HUES6 (cell line): Measurements from ENCODE around the gene PCDHB7.
"Not testable (repeated sequence)": the region's sequence is repeated elsewhere in the genome, so short reads cannot be mapped to it uniquely, and the experiment has no call there.

ENCODE experiments used
- H3K27ac ChIP-seq: 2 replicates; pipeline ENCODE4 v1.7.0; 2013; ENCODE audit warnings: low read depth, mild to moderate bottlenecking, low read length, inconsistent platforms
- H3K27me3 ChIP-seq: 2 replicates; pipeline ENCODE4 v1.6.1; 2013; ENCODE audit warnings: low read length; ENCODE audit not compliant: control insufficient read depth, insufficient read depth
- H3K36me3 ChIP-seq: 2 replicates; pipeline ENCODE4 v1.6.1; 2013; ENCODE audit warnings: low read length; ENCODE audit not compliant: control insufficient read depth, insufficient read depth
- H3K4me1 ChIP-seq: 2 replicates; pipeline ENCODE4 v1.6.1; 2013; ENCODE audit warnings: low read length; ENCODE audit not compliant: control insufficient read depth, insufficient read depth
- H3K4me3 ChIP-seq: 2 replicates; pipeline ENCODE4 v1.5.1; 2013; ENCODE audit warnings: low read depth, low read length
- H3K9ac ChIP-seq: one replicate; pipeline ENCODE4 v1.6.1; 2013; ENCODE audit warnings: mild to moderate bottlenecking, low read length
- H3K9me3 ChIP-seq: 2 replicates; pipeline ENCODE4 v1.6.1; 2013; ENCODE audit warnings: low read depth, low read length; ENCODE audit not compliant: control insufficient read depth, insufficient read depth

PCDHB7 gene

DNA sequence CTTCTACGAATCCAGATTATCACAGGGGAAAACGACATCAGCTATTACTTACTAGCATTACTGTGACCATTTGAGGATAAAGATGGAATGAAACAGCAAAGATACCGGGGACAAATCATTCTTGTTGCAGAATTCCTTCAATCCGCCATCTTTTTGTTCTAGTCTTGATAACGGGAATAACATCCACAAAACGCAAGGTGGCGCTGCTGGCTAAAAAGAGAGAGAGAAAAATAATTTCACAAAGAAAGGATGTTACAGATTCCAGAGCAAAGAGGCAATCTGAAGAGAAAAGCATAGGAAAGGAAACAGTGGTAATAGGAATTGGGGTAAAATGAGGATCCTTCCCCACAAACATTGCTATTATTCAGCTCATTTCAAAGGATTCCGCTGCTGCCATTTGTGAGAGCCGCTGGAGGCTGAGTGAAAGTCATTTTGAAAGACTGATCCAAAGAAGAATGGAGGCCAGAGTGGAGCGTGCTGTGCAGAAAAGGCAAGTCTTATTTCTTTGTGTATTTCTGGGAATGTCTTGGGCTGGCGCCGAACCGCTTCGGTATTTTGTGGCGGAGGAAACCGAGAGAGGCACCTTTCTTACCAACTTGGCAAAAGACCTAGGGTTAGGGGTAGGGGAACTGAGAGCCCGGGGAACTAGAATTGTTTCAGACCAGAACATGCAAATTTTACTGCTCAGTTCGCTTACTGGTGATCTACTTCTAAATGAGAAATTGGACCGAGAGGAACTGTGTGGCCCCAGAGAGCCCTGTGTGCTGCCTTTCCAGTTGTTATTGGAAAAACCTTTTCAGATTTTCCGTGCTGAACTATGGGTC, at the start of gene PCDHB7:
TSS of gene PCDHB7 (plus strand) at position 264 of the 824 bp plus-strand sequence. CDS start at position 456, 192 bp downstream.
- peaks cover 10% of the 10 kb centered on the region; the same call in 1 of the 2 replicates for H3K9me3 ChIP-seq
- no peak within 1 kb of the TSS for H3K4me3 ChIP-seq
- H3K9ac ChIP-seq, result no peak within 1 kb of the TSS

DNA sequence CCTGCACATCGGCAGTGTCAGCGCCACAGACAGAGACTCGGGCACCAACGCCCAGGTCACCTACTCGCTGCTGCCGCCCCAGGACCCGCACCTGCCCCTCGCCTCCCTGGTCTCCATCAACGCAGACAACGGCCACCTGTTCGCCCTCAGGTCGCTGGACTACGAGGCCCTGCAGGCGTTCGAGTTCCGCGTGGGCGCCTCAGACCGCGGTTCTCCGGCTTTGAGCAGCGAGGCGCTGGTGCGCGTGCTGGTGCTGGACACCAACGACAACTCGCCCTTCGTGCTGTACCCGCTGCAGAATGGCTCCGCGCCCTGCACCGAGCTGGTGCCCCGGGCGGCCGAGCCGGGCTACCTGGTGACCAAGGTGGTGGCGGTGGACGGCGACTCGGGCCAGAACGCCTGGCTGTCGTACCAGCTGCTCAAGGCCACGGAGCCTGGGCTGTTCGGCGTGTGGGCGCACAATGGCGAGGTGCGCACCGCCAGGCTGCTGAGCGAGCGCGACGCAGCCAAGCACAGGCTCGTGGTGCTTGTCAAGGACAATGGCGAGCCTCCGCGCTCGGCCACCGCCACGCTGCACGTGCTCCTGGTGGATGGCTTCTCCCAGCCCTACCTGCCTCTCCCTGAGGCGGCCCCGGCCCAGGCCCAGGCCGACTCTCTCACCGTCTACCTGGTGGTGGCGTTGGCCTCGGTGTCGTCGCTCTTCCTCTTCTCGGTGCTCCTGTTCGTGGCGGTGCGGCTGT, 48.9 kb upstream of the PCDHB7 start:
- H3K27ac ChIP-seq, H3K4me1 ChIP-seq, H3K4me3 ChIP-seq: not testable (repeated sequence)

More for the DNA sequence above, at the start of gene PCDHB7:
- Histone ChIP-seq H3K27me3 (no peaks in the 10 kb centered on the region), H3K4me1 (no peaks in the 10 kb centered on the region), H3K27ac (no peak within 1 kb of the TSS), H3K36me3 (no peaks in the 10 kb centered on the region)

GRCh38 chr5:141127305-141127704, 45.1 kb upstream of the PCDHB7 start:
- H3K9me3 ChIP-seq, result 0 out of 2 replicates have a peak, but pooled peaks cover 3% of the 10 kb centered on the region
- H3K9ac ChIP-seq, result no peak overlapping the region
- no peaks in the 10 kb centered on the region for H3K36me3 ChIP-seq
- peaks cover 4% of the 10 kb centered on the region; the same call in 1 of the 2 replicates for H3K4me1 ChIP-seq
- H3K27ac ChIP-seq, result no peak overlapping the region
- no peak overlapping the region for H3K4me3 ChIP-seq
- no peaks in the 10 kb centered on the region for H3K27me3 ChIP-seq

More for the DNA sequence above, 48.9 kb upstream of the PCDHB7 start:
- not testable (repeated sequence) for H3K27me3 ChIP-seq, H3K9ac ChIP-seq, H3K9me3 ChIP-seq, H3K36me3 ChIP-seq

DNA sequence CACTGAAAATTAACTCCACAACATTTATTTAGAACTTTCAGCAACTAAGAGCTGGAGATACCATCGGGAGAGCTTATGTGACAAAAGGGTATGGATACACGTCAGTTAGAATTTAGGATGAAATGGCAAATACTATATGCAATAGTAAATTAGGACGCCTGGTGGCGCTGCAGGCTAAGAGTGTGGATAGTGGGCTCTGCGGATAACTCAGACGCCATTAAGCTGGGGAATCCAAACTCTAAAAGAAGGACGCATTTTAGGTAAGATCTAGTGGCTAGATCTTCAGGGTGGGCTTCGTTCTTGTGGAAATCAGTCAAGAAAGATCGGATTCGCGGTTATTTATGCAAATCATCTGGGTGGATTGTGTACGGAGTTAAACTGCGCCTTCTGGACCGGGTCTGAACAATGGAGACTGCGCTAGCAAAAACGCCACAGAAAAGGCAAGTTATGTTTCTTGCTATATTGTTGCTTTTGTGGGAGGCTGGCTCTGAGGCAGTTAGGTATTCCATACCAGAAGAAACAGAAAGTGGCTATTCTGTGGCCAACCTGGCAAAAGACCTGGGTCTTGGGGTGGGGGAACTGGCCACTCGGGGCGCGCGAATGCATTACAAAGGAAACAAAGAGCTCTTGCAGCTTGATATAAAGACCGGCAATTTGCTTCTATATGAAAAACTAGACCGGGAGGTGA, 37.3 kb upstream of the PCDHB7 start, which contains the start of gene PCDHB5:
TSS of gene PCDHB5 (plus strand) at position 177 of the 688 bp plus-strand sequence. CDS start at position 406, 229 bp downstream.
- Histone ChIP-seq H3K27ac (peak within 1 kb of the TSS; percentile 22; the same call in 1 of the 2 replicates), H3K27me3 (no peaks in the 10 kb centered on the region), H3K9me3 (peaks cover 18% of the 10 kb centered on the region), H3K4me1 (no peaks in the 10 kb centered on the region), H3K36me3 (no peaks in the 10 kb centered on the region), H3K4me3 (peak within 1 kb of the TSS; percentile 52), H3K9ac (no peak within 1 kb of the TSS)

DNA sequence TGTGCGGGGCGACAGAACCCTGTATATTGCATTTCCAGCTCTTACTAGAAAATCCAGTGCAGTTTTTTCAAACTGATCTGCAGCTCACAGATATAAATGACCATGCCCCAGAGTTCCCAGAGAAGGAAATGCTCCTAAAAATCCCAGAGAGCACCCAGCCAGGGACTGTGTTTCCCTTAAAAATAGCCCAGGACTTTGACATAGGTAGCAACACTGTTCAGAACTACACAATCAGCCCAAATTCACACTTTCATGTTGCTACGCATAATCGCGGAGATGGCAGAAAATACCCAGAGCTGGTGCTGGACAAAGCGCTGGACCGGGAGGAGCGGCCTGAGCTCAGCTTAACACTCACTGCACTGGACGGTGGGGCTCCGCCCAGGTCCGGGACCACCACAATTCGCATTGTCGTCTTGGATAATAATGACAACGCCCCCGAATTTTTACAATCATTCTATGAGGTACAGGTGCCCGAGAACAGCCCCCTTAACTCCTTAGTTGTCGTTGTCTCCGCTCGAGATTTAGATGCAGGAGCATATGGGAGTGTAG, 36.7 kb upstream of the PCDHB7 start:
- H3K9me3 ChIP-seq, result peaks cover 18% of the 10 kb centered on the region
- no peaks in the 10 kb centered on the region for H3K4me1 ChIP-seq
- peak overlapping the region; percentile 52; the same call in 1 of the 2 replicates for H3K4me3 ChIP-seq
- H3K36me3 ChIP-seq, result no peaks in the 10 kb centered on the region
- no peaks in the 10 kb centered on the region for H3K27me3 ChIP-seq
- no peak overlapping the region; the same call in 1 of the 2 replicates for H3K27ac ChIP-seq
- no peak overlapping the region for H3K9ac ChIP-seq

DNA sequence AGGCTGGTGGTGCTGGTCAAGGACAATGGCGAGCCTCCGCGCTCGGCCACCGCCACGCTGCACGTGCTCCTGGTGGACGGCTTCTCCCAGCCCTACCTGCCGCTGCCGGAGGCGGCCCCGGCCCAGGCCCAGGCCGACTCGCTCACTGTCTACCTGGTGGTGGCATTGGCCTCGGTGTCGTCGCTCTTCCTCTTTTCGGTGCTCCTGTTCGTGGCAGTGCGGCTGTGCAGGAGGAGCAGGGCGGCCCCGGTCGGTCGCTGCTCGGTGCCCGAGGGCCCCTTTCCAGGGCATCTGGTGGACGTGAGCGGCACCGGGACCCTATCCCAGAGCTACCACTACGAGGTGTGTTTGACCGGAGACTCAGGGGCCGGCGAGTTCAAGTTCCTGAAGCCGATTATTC, 35.1 kb upstream of the PCDHB7 start:
- not testable (repeated sequence) for H3K27me3 ChIP-seq, H3K9ac ChIP-seq, H3K4me3 ChIP-seq, H3K36me3 ChIP-seq, H3K4me1 ChIP-seq, H3K27ac ChIP-seq
- peaks cover 18% of the 10 kb centered on the region for H3K9me3 ChIP-seq

- no peaks in the 10 kb centered on the region for H3K36me3 ChIP-seq
- H3K27ac ChIP-seq, result no peak within 1 kb of the TSS
- no peaks in the 10 kb centered on the region for H3K4me1 ChIP-seq
- no peak within 1 kb of the TSS for H3K4me3 ChIP-seq
- H3K9me3 ChIP-seq, result peaks cover 9% of the 10 kb centered on the region; the same call in 1 of the 2 replicates
- no peak within 1 kb of the TSS for H3K9ac ChIP-seq
- H3K27me3 ChIP-seq, result no peaks in the 10 kb centered on the region
Measured at GRCh38 chr5:141149812-141150211, 22.6 kb upstream of the PCDHB7 start, which contains the start of gene PCDHB6. PCDHB6 (plus strand) TSS chr5:141150057; CDS start chr5:141150258, 201 bp downstream.

DNA sequence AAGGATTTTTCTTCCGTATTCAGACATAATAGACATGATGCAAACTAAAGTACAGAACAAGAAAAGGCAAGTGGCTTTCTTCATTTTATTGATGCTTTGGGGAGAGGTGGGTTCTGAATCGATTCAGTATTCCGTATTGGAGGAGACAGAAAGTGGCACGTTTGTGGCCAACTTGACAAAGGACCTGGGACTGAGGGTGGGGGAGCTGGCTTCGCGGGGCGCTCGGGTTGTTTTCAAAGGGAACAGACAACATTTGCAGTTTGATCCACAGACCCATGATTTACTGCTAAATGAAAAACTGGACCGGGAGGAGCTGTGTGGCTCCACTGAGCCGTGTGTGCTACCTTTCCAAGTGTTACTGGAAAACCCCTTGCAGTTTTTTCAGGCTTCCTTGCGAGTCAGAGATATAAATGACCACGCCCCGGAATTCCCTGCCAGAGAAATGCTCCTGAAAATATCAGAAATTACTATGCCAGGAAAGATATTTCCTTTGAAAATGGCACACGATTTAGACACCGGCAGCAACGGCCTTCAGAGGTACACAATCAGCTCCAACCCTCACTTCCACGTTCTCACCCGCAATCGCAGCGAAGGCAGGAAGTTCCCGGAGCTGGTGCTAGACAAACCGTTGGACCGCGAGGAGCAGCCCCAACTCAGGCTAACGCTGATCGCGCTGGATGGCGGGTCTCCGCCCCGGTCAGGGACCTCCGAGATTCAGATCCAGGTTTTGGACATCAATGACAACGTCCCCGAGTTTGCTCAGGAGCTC, 22.0 kb upstream of the PCDHB7 start:
- H3K27ac ChIP-seq, result no peak overlapping the region
- no peaks in the 10 kb centered on the region for H3K27me3 ChIP-seq
- no peaks in the 10 kb centered on the region for H3K4me1 ChIP-seq
- no peaks in the 10 kb centered on the region for H3K36me3 ChIP-seq
- no peak overlapping the region for H3K9ac ChIP-seq
- H3K9me3 ChIP-seq, result peaks cover 9% of the 10 kb centered on the region; the same call in 1 of the 2 replicates
- no peak overlapping the region for H3K4me3 ChIP-seq

GRCh38 chr5:141150993-141151325, 21.5 kb upstream of the PCDHB7 start:
- Histone ChIP-seq H3K27ac (no peak overlapping the region), H3K4me1 (no peaks in the 10 kb centered on the region), H3K9ac (no peak overlapping the region), H3K9me3 (peaks cover 9% of the 10 kb centered on the region; the same call in 1 of the 2 replicates), H3K36me3 (no peaks in the 10 kb centered on the region), H3K4me3 (no peak overlapping the region), H3K27me3 (no peaks in the 10 kb centered on the region)

DNA sequence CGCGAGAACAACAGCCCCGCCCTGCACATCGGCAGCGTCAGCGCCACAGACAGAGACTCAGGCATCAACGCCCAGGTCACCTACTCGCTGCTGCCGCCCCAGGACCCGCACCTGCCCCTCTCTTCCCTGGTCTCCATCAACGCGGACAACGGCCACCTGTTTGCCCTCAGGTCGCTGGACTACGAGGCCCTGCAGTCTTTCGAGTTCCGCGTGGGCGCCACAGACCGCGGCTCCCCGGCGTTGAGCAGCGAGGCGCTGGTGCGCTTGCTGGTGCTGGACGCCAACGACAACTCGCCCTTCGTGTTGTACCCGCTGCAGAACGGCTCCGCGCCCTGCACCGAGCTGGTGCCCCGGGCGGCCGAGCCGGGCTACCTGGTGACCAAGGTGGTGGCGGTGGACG, 20.8 kb upstream of the PCDHB7 start:
- H3K9me3 ChIP-seq, H3K27me3 ChIP-seq, H3K4me3 ChIP-seq, H3K27ac ChIP-seq, H3K4me1 ChIP-seq, H3K9ac ChIP-seq, H3K36me3 ChIP-seq: not testable (repeated sequence)
